Prostate gland (tissue), 2 donors: ENCODE data around the gene B3GALT4. TPM values are rescaled to one million over a fixed set of nuclear protein-coding genes. Genes with fewer than 3 reads are reported as not detected.

ENCODE experiments used
- DNase-seq: peaks from one replicate; pipeline ENCODE4 v3.0.0-alpha.2; 2019; ENCODE audit warnings: low spot score
- H3K27ac ChIP-seq, 2 donors: fragments of 200-600 bp; sonication (generic); 2 replicates each; pipeline ENCODE4 v1.5.1; 2017 to 2019
- H3K27me3 ChIP-seq: fragments of 200-600 bp; sonication (generic); replicated peaks from 2 replicates; pipeline ENCODE4 v1.5.1; 2019; ENCODE audit not compliant: insufficient read depth
- H3K36me3 ChIP-seq, 2 donors: fragments of 200-600 bp; sonication (generic); 1 replicate in 1 of 2; 2 replicates in 1 of 2; pipeline versions ENCODE4 v1.5.1 to v1.8.1; 2017 to 2019
- H3K4me1 ChIP-seq: fragments of 200-600 bp; sonication (generic); replicated peaks from 2 replicates; pipeline ENCODE4 v1.5.1; 2019
- H3K4me3 ChIP-seq, 2 donors: fragments of 200-600 bp; sonication (generic); 2 replicates each; pipeline ENCODE4 v1.5.1; 2017 to 2019
- H3K9me3 ChIP-seq: fragments of 200-600 bp; sonication (generic); 2 replicates; pipeline ENCODE4 v1.5.1; 2017
- POLR2A ChIP-seq: fragments of 450-650 bp; IDR thresholded peaks from one replicate; pipeline ENCODE4 v1.6.1; 2016; ENCODE audit warnings: antibody characterized with exemption, mild to moderate bottlenecking
- POLR2AphosphoS5 ChIP-seq: sonication (generic); formaldehyde crosslinking; IDR thresholded peaks from one replicate; pipeline ENCODE4 v1.6.1; 2017; ENCODE audit warnings: antibody characterized with exemption
- WGBS: methylation state at CpG from one replicate; pipeline ENCODE4 v1.1.5; 2018; 5-methylcytosine and 5-hydroxymethylcytosine counted together
- intact Hi-C: fragments of 100-400 bp; cut with DNase I; formaldehyde crosslinking; loops from one replicate; pipeline ENCODE4 v1.14.2; 2022
- total RNA-seq, 2 donors: library from RNA; depleted of rRNA; stranded (reverse); fragments of >200 nt; gene quantifications; one replicate each; pipeline ENCODE4 v1.1.0, GENCODE V29; 2016
- TF ChIP-seq, protein P1 (sequence below), 4 experiments: fragments of 200-600 bp in 2 of 4; fragments of 450-650 bp in 2 of 4; sonication (generic) in 2 of 4; IDR thresholded peaks; 1 replicate in 3 of 4; 2 replicates in 1 of 4; pipeline ENCODE4 v1.5.1; 2016 to 2019; ENCODE audit warnings: antibody characterized with exemption in 4 of 4, mild to moderate bottlenecking in 2 of 4, moderate library complexity in 2 of 4

Gene B3GALT4, protein sequence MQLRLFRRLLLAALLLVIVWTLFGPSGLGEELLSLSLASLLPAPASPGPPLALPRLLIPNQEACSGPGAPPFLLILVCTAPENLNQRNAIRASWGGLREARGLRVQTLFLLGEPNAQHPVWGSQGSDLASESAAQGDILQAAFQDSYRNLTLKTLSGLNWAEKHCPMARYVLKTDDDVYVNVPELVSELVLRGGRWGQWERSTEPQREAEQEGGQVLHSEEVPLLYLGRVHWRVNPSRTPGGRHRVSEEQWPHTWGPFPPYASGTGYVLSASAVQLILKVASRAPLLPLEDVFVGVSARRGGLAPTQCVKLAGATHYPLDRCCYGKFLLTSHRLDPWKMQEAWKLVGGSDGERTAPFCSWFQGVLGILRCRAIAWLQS
- 10 to 100 TPM; 15.8 to 21.4 TPM for total RNA-seq

DNA sequence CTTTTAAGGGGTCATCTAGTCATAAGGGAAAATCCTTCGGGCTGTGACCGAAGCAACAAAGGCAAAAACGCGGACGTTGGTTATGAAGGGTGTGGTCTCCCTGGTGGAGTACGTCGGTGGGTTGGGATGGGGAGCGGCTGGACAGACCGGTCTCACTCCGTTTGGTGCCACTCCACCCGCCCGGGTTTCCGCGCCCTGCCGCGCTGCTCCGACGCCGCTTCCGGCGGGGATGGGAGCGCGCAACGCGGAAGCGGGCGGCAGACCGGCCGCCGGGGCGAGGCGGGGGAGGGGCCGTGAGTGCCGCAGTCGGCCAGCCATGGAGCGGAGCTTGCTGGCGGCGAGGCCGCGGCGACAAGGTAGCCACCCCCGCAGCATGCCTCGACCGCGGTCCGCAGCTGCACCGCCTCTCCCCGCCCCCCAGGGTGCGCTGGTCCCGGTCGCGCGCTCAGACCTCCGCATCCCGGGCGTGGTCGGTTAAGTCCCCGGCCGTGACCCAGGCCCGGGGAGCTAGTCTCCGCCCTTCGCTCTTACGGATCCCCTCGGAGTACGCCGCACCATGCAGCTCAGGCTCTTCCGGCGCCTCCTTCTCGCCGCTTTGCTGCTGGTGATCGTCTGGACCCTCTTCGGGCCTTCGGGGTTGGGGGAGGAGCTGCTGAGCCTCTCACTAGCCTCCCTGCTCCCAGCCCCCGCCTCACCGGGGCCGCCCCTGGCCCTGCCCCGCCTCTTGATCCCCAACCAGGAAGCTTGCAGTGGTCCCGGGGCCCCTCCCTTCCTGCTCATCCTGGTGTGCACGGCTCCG, at the start of gene B3GALT4:
Gene B3GALT4, plus strand, starts transcription at position 260 of the 799 bp plus-strand sequence. Its CDS starts 297 bp downstream, at position 557.
- Histone ChIP-seq H3K9me3 (no peaks in the 10 kb centered on the region), H3K27ac (peak within 1 kb of the TSS; percentile 87), H3K4me1 (peaks cover 28% of the 10 kb centered on the region), H3K36me3 (no peaks in the 10 kb centered on the region), H3K27me3 (no peaks in the 10 kb centered on the region), H3K4me3 (peak within 1 kb of the TSS; percentile 55 to 74)
- TF ChIP-seq POLR2AphosphoS5 (peak; percentile 43), POLR2A (peak; percentile 60)
- TF ChIP-seq, protein P1, sequence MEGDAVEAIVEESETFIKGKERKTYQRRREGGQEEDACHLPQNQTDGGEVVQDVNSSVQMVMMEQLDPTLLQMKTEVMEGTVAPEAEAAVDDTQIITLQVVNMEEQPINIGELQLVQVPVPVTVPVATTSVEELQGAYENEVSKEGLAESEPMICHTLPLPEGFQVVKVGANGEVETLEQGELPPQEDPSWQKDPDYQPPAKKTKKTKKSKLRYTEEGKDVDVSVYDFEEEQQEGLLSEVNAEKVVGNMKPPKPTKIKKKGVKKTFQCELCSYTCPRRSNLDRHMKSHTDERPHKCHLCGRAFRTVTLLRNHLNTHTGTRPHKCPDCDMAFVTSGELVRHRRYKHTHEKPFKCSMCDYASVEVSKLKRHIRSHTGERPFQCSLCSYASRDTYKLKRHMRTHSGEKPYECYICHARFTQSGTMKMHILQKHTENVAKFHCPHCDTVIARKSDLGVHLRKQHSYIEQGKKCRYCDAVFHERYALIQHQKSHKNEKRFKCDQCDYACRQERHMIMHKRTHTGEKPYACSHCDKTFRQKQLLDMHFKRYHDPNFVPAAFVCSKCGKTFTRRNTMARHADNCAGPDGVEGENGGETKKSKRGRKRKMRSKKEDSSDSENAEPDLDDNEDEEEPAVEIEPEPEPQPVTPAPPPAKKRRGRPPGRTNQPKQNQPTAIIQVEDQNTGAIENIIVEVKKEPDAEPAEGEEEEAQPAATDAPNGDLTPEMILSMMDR (IDR thresholded peaks at IDR 0.05), result peak; percentile 17 to 62 (median 41)
- 2% methylated on average over 79 of the region's 80 CpGs for WGBS
- intact Hi-C loops, result no loop called here
- peak; percentile 76 for DNase-seq

DNA sequence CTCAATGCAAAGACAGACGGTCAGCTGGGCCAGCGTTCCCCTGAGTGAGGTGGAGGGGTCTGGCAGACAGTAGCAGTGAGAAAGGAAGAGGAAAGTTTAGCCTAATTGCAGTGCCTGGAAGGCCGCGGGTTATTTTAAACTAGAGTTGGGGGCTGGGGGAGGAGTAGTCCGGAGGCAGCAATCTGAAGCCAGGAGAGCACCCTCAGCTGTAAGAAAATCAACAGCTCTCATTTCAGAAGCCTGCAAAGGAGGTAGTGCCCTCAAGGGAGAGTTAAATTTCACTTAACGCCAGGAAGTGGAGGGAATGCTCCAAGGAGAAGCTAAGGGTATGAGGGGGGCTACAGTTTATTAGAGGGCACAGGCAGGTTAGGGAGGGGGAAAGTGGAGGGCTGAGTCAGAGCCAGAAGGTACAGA, 41.7 kb upstream of the B3GALT4 start:
- Histone ChIP-seq H3K4me1 (no peaks in the 10 kb centered on the region), H3K27ac (no peak overlapping the region), H3K4me3 (no peak overlapping the region), H3K27me3 (peaks cover 4% of the 10 kb centered on the region), H3K9me3 (no peaks in the 10 kb centered on the region), H3K36me3 (no peaks in the 10 kb centered on the region)
- 17% methylated on average over 6 of the region's 6 CpGs for WGBS
- intact Hi-C loops, result no loop called here
- TF ChIP-seq, protein P1 (IDR thresholded peaks at IDR 0.05), result no peak
- TF ChIP-seq POLR2AphosphoS5, result no peak
- no peak for TF ChIP-seq POLR2A
- DNase-seq, result no peak

DNA sequence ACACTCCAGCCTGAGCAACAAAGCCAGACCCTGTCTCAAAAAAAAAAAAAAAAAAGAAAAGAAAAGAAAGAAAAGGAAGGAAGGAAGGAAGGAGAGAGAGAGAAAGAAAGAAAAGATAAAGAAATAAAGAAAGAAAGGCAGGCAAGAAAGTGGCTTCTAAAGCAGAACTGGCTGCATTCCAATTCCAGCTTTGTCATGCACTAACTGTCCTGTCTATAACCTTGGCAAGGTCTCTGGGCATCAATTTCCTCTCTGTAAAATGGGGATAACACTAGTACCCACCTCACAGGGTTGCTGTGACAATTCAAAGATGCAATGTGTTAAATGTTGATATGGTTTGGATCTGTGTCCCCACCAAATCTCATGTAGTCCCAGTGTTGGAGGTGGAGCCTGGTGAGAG, 40.6 kb upstream of the B3GALT4 start:
- H3K36me3 ChIP-seq, result no peaks in the 10 kb centered on the region
- H3K4me1 ChIP-seq, result no peaks in the 10 kb centered on the region
- H3K4me3 ChIP-seq, result no peak overlapping the region
- H3K27ac ChIP-seq, result no peak overlapping the region
- intact Hi-C loops, result no loop called here
- DNase-seq, result no peak
- no peaks in the 10 kb centered on the region for H3K9me3 ChIP-seq
- TF ChIP-seq POLR2A (no peak), POLR2AphosphoS5 (no peak)
- TF ChIP-seq, protein P1 (IDR thresholded peaks at IDR 0.05), result no peak
- peaks cover 4% of the 10 kb centered on the region for H3K27me3 ChIP-seq

DNA sequence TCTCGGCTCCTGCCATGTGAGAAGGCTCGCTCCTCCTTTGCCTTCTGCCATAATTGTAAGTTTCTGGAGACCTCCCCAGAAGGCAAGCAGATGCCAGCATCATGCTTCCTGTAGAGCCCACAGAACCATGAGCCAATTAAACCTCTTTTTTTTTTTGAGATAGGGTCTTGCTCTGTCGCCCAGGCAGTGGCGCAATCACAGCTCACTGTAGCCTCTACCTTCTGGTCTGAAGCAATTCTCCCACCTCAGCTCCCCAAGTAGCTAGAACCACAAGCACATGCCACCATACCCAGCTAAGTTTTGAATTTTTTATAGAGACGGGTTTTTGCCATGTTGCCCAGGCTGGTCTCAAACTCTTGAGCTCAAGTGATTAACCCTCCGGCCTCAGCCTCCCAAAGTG, 40.1 kb upstream of the B3GALT4 start:
- H3K9me3 ChIP-seq, result no peaks in the 10 kb centered on the region
- TF ChIP-seq, protein P1 (IDR thresholded peaks at IDR 0.05), result no peak
- peaks cover 4% of the 10 kb centered on the region for H3K27me3 ChIP-seq
- no peaks in the 10 kb centered on the region for H3K36me3 ChIP-seq
- WGBS, result 89% methylated on average over 6 of the region's 6 CpGs
- no peak overlapping the region for H3K27ac ChIP-seq
- no peak overlapping the region for H3K4me3 ChIP-seq
- no peak for DNase-seq
- intact Hi-C loops, result no loop called here
- H3K4me1 ChIP-seq, result no peaks in the 10 kb centered on the region
